Stimulated activated naive B cell treated with anti-CD40 and anti-IgM and Interleukin-4, amounts not matched to agents 10 μg/mL and 1 μg/mL and 100 μg/mL, for 72 hours (primary cell): Measurements from ENCODE around the gene LDHAL6B.

Source experiments
- ATAC-seq, 2 donors: fragments of 150-1000 bp; cut with Tn5 transposase; replicated peaks; 2 replicates each; pipeline ENCODE4 v1.10.0; 2021; ENCODE audit warnings: moderate library complexity in 1 of 2
- DNase-seq: peaks from one replicate; pipeline ENCODE4 v3.0.0; 2021
- H3K27ac Mint-ChIP-seq: one replicate; pipeline ENCODE4 v1.8.0; 2022; ENCODE audit warnings: mild to moderate bottlenecking, mixed read lengths
- H3K27me3 Mint-ChIP-seq, 2 donors: one replicate each; pipeline ENCODE4 v1.8.0; 2022; ENCODE audit warnings: mixed read lengths in 2 of 2
- H3K36me3 Mint-ChIP-seq, 2 donors: one replicate each; pipeline ENCODE4 v1.8.0; 2022; ENCODE audit warnings: mixed read lengths in 2 of 2, mild to moderate bottlenecking in 1 of 2
- H3K4me1 Mint-ChIP-seq, 2 donors: one replicate each; pipeline ENCODE4 v1.8.0; 2022; ENCODE audit warnings: mixed read lengths in 2 of 2, mild to moderate bottlenecking in 1 of 2
- H3K4me3 Mint-ChIP-seq, 2 donors: one replicate each; pipeline ENCODE4 v1.8.0; 2022; ENCODE audit warnings: mild to moderate bottlenecking in 2 of 2, mixed read lengths in 2 of 2, moderate library complexity in 1 of 2
- H3K9me3 Mint-ChIP-seq, 2 donors: one replicate each; pipeline ENCODE4 v1.8.0; 2022; ENCODE audit warnings: mixed read lengths in 2 of 2, mild to moderate bottlenecking in 1 of 2

Gene LDHAL6B

GRCh38 chr15:59217876-59218498 lies 11.3 kb downstream of the LDHAL6B start:
- no peaks in the 10 kb centered on the region for H3K9me3 Mint-ChIP-seq
- ATAC-seq (no peak), DNase-seq (no peak)
- no peaks in the 10 kb centered on the region for H3K27me3 Mint-ChIP-seq
- peaks cover 57 to 74% of the 10 kb centered on the region in 2 donors for H3K36me3 Mint-ChIP-seq
- no peak overlapping the region for H3K27ac Mint-ChIP-seq
- H3K4me1 Mint-ChIP-seq: peaks cover 0 to 4% of the 10 kb centered on the region in 2 donors
- H3K4me3 Mint-ChIP-seq: no peak overlapping the region

- DNase-seq: no peak
- ATAC-seq: no peak
- no peak overlapping the region for H3K4me3 Mint-ChIP-seq
- H3K27ac Mint-ChIP-seq: no peak overlapping the region
- peaks cover 64 to 78% of the 10 kb centered on the region in 2 donors for H3K36me3 Mint-ChIP-seq
- H3K27me3 Mint-ChIP-seq: no peaks in the 10 kb centered on the region
- H3K4me1 Mint-ChIP-seq: peaks cover under 1 to 5% of the 10 kb centered on the region in 2 donors
- no peaks in the 10 kb centered on the region for H3K9me3 Mint-ChIP-seq
Measured at GRCh38 chr15:59218710-59219109, 12.1 kb downstream of the LDHAL6B start.

- peak overlapping the region; percentile 1 for H3K27ac Mint-ChIP-seq
- H3K27me3 Mint-ChIP-seq: no peaks in the 10 kb centered on the region
- DNase-seq (no peak), ATAC-seq (peak in 1 of 2 donors; percentile 18)
- H3K36me3 Mint-ChIP-seq: peaks cover 62 to 69% of the 10 kb centered on the region in 2 donors
- H3K4me1 Mint-ChIP-seq: peaks cover 4 to 5% of the 10 kb centered on the region in 2 donors
- H3K9me3 Mint-ChIP-seq: no peaks in the 10 kb centered on the region
- H3K4me3 Mint-ChIP-seq: no peak overlapping the region
Measured at GRCh38 chr15:59221511-59222505, 15.2 kb downstream of the LDHAL6B start.

GRCh38 chr15:59222906-59223550 lies 16.4 kb downstream of the LDHAL6B start:
- Mint-ChIP-seq H3K4me1 (peaks cover 4 to 9% of the 10 kb centered on the region in 2 donors), H3K9me3 (no peaks in the 10 kb centered on the region), H3K36me3 (peaks cover 67 to 69% of the 10 kb centered on the region in 2 donors), H3K27ac (peak overlapping the region; percentile 42), H3K4me3 (no peak overlapping the region), H3K27me3 (no peaks in the 10 kb centered on the region)
- DNase-seq (no peak), ATAC-seq (no peak)

GRCh38 chr15:59223736-59224135 lies 17.1 kb downstream of the LDHAL6B start:
- H3K36me3 Mint-ChIP-seq: peaks cover 60 to 63% of the 10 kb centered on the region in 2 donors
- H3K27ac Mint-ChIP-seq: peak overlapping the region; percentile 3
- H3K9me3 Mint-ChIP-seq: no peaks in the 10 kb centered on the region
- H3K27me3 Mint-ChIP-seq: no peaks in the 10 kb centered on the region
- ATAC-seq: no peak
- no peak for DNase-seq
- peaks cover 4 to 9% of the 10 kb centered on the region in 2 donors for H3K4me1 Mint-ChIP-seq
- H3K4me3 Mint-ChIP-seq: no peak overlapping the region

- Mint-ChIP-seq H3K9me3 (no peaks in the 10 kb centered on the region), H3K36me3 (peaks cover 62 to 66% of the 10 kb centered on the region in 2 donors), H3K27ac (no peak overlapping the region), H3K27me3 (no peaks in the 10 kb centered on the region), H3K4me1 (peaks cover 4 to 9% of the 10 kb centered on the region in 2 donors), H3K4me3 (no peak overlapping the region)
- DNase-seq (no peak), ATAC-seq (no peak)
Measured at GRCh38 chr15:59224474-59224873, 17.8 kb downstream of the LDHAL6B start.

- no peak for ATAC-seq
- Mint-ChIP-seq H3K4me3 (no peak overlapping the region), H3K9me3 (no peaks in the 10 kb centered on the region), H3K36me3 (peaks cover 56 to 66% of the 10 kb centered on the region in 2 donors), H3K4me1 (peaks cover 11 to 14% of the 10 kb centered on the region in 2 donors), H3K27me3 (no peaks in the 10 kb centered on the region), H3K27ac (no peak overlapping the region)
- no peak for DNase-seq
Measured at GRCh38 chr15:59227021-59227420, 20.4 kb downstream of the LDHAL6B start.

GRCh38 chr15:59229015-59229414 lies 22.4 kb downstream of the LDHAL6B start:
- ATAC-seq: no peak
- Mint-ChIP-seq H3K4me1 (peaks cover 18 to 26% of the 10 kb centered on the region in 2 donors), H3K4me3 (no peak overlapping the region), H3K27ac (peak overlapping the region; percentile 20), H3K9me3 (no peaks in the 10 kb centered on the region), H3K36me3 (peaks cover 54 to 61% of the 10 kb centered on the region in 2 donors), H3K27me3 (no peaks in the 10 kb centered on the region)
- no peak for DNase-seq

- no peak overlapping the region for H3K4me3 Mint-ChIP-seq
- H3K27ac Mint-ChIP-seq: peak overlapping the region; percentile 20
- H3K9me3 Mint-ChIP-seq: no peaks in the 10 kb centered on the region
- no peaks in the 10 kb centered on the region for H3K27me3 Mint-ChIP-seq
- H3K4me1 Mint-ChIP-seq: peaks cover 19 to 30% of the 10 kb centered on the region in 2 donors
- DNase-seq (no peak), ATAC-seq (no peak)
- H3K36me3 Mint-ChIP-seq: peaks cover 55 to 63% of the 10 kb centered on the region in 2 donors
Measured at GRCh38 chr15:59229453-59229852, 22.8 kb downstream of the LDHAL6B start.

GRCh38 chr15:59230531-59231055 lies 23.9 kb downstream of the LDHAL6B start:
- peaks cover 23 to 38% of the 10 kb centered on the region in 2 donors for H3K4me1 Mint-ChIP-seq

GRCh38 chr15:59232476-59232875 lies 25.8 kb downstream of the LDHAL6B start:
- Mint-ChIP-seq H3K4me3 (no peak overlapping the region), H3K4me1 (peaks cover 28 to 53% of the 10 kb centered on the region in 2 donors), H3K36me3 (peaks cover 55 to 67% of the 10 kb centered on the region in 2 donors), H3K9me3 (peaks cover 4 to 7% of the 10 kb centered on the region in 2 donors), H3K27me3 (no peaks in the 10 kb centered on the region), H3K27ac (peak overlapping the region; percentile 86)
- peak; percentile 70 to 74 for ATAC-seq
- no peak for DNase-seq

More at GRCh38 chr15:59230531-59231055, 23.9 kb downstream of the LDHAL6B start:
- Mint-ChIP-seq H3K27me3 (no peaks in the 10 kb centered on the region), H3K9me3 (peaks cover 2 to 3% of the 10 kb centered on the region in 2 donors), H3K27ac (no peak overlapping the region), H3K4me3 (no peak overlapping the region), H3K36me3 (peaks cover 50 to 63% of the 10 kb centered on the region in 2 donors)
- ATAC-seq: no peak
- no peak for DNase-seq

GRCh38 chr15:59236394-59236793 lies 29.8 kb downstream of the LDHAL6B start:
- Mint-ChIP-seq H3K9me3 (peaks cover 4 to 7% of the 10 kb centered on the region in 2 donors), H3K36me3 (peaks cover 54 to 69% of the 10 kb centered on the region in 2 donors), H3K27me3 (no peaks in the 10 kb centered on the region), H3K4me3 (peak overlapping the region; percentile 33 to 41), H3K4me1 (peaks cover 39 to 73% of the 10 kb centered on the region in 2 donors), H3K27ac (peak overlapping the region; percentile 91)
- no peak for ATAC-seq
- DNase-seq: no peak

GRCh38 chr15:59237119-59237855 lies 30.6 kb downstream of the LDHAL6B start:
- ATAC-seq: peak; percentile 91
- peaks cover 4 to 7% of the 10 kb centered on the region in 2 donors for H3K9me3 Mint-ChIP-seq

More at GRCh38 chr15:59237119-59237855, 30.6 kb downstream of the LDHAL6B start:
- Mint-ChIP-seq H3K4me1 (peaks cover 35 to 72% of the 10 kb centered on the region in 2 donors), H3K36me3 (peaks cover 52 to 67% of the 10 kb centered on the region in 2 donors), H3K27me3 (no peaks in the 10 kb centered on the region), H3K27ac (peak overlapping the region; percentile 90), H3K4me3 (peak overlapping the region in 1 of 2 donors; percentile 23)
- DNase-seq: peak; percentile 54
